Effector memory CD4-positive, alpha-beta T cell (primary cell): ENCODE results near the gene B4GALNT3.

Experiments used
- DNase-seq, 3 donors: peaks; one replicate each; pipeline ENCODE4 v3.0.0-alpha.2; 2020
- H3K27ac ChIP-seq: 2 replicates; pipeline ENCODE4 v1.7.0; 2013; ENCODE audit warnings: mild to moderate bottlenecking, low read length, moderate library complexity; ENCODE audit not compliant: insufficient read depth, poor library complexity, severe bottlenecking
- H3K27me3 ChIP-seq: replicated peaks from 2 replicates; pipeline ENCODE4 v1.7.0; 2013; ENCODE audit warnings: mild to moderate bottlenecking, low read length; ENCODE audit not compliant: insufficient read depth, control insufficient read depth, poor library complexity, severe bottlenecking
- H3K36me3 ChIP-seq: 2 replicates; pipeline ENCODE4 v1.7.0; 2013; ENCODE audit warnings: mild to moderate bottlenecking, low read length, moderate library complexity; ENCODE audit not compliant: control insufficient read depth, insufficient read depth
- H3K4me1 ChIP-seq: 2 replicates; pipeline ENCODE4 v1.7.0; 2013; ENCODE audit warnings: low read length, mild to moderate bottlenecking; ENCODE audit not compliant: control insufficient read depth, insufficient read depth, poor library complexity, severe bottlenecking
- H3K4me3 ChIP-seq: 2 replicates; pipeline ENCODE4 v1.7.0; 2013; ENCODE audit warnings: low read length, low read depth, mild to moderate bottlenecking; ENCODE audit not compliant: insufficient read depth, poor library complexity, severe bottlenecking
- H3K9me3 ChIP-seq: 2 replicates; pipeline ENCODE4 v1.7.0; 2013; ENCODE audit warnings: mild to moderate bottlenecking, low read length, moderate library complexity; ENCODE audit not compliant: control insufficient read depth

Gene B4GALNT3

DNA sequence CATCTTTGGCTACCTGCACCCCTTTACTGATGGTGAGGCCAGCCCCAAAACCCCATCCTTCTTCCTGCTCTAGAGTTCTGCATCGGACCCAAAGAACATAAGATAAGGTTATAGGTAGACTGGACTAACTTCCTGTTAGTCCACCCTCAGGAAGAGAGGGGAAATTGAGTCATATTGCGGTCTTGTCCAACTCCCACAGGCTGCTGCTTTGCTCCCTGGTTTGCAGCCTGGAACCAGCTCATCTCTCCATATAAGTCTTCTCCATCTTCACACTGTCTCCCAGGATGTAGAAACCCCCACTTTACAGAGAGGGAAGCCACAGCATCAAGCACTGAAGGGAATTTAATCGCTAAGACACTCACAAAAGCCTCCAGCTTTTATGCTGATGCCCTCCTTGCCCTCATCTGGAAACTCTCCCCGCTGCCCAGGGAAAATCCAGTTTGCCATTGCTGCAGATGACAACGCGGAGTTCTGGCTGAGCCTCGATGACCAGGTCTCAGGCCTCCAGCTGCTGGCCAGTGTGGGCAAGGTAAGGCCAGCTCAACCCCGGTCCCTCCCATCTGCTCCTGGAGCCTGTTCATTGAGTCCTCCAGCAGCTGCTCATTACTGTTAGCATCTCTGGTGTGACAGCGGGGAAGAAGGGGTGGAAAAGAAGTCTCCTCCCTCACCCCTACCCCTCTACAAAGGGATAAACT, 85.3 kb downstream of the B4GALNT3 start:
- no peaks in the 10 kb centered on the region for H3K36me3 ChIP-seq
- no peak for DNase-seq
- no peaks in the 10 kb centered on the region for H3K9me3 ChIP-seq
- peaks cover 9% of the 10 kb centered on the region for H3K4me1 ChIP-seq
- H3K27ac ChIP-seq = no peak overlapping the region
- no peaks in the 10 kb centered on the region for H3K27me3 ChIP-seq
- no peak overlapping the region for H3K4me3 ChIP-seq

DNA sequence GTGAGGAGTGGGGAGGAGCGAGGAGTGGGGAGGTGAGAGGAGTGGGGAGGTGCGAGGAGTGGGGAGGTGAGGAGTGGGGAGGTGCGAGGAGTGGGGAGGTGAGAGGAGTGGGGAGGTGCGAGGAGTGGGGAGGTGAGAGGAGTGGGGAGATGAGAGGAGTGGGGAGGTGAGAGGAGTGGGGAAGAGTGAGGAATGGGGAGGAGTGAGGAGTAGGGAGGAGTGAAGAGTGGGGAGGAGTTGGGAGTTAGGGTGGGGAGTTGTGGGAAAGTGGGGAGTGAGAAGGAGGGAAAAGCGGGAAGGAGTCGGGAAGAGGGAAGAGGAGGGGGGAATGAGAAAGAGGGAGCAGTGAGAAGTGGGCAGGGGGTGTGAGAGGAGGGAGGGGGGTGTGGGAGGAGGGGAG, 86.1 kb downstream of the B4GALNT3 start:
- Histone ChIP-seq H3K4me3 (no peak overlapping the region), H3K27ac (no peak overlapping the region), H3K9me3 (no peaks in the 10 kb centered on the region), H3K4me1 (peaks cover 9% of the 10 kb centered on the region), H3K36me3 (no peaks in the 10 kb centered on the region), H3K27me3 (no peaks in the 10 kb centered on the region)
- no peak for DNase-seq

DNA sequence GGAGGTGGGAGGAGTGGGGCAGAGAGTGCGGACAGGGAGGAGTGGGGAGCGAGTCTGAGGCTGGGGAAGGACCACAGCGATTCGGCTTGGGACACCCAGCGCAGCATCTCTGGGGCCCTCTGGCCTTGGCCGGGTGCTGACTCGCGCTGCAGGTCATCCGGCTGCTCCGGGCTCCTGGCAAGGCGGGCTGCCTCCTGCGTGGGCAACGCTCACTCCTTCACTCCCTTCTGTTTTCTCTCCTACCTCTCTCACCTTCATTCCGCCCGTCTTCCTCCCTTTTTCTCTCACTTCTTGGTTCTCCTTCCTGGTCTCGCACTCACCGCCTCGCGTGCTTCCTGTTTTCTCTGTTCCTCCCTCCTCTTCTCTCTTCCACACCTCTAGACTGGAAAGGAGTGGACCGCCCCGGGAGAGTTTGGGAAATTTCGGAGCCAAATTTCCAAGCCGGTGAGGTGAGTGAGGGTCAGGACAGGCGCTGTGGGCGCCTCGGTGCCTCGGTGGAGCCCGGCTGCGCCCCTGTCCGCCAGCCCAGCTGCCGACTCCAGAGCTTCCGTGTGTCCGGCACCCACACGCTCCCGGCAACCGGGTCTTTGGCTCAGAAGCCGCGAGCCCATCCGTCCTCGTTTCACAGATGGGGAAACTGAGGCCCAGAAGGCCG, 86.7 kb downstream of the B4GALNT3 start:
- no peaks in the 10 kb centered on the region for H3K9me3 ChIP-seq
- H3K27me3 ChIP-seq = no peaks in the 10 kb centered on the region
- H3K27ac ChIP-seq = no peak overlapping the region
- DNase-seq = no peak
- no peaks in the 10 kb centered on the region for H3K36me3 ChIP-seq
- no peak overlapping the region for H3K4me3 ChIP-seq
- H3K4me1 ChIP-seq = peaks cover 7% of the 10 kb centered on the region

DNA sequence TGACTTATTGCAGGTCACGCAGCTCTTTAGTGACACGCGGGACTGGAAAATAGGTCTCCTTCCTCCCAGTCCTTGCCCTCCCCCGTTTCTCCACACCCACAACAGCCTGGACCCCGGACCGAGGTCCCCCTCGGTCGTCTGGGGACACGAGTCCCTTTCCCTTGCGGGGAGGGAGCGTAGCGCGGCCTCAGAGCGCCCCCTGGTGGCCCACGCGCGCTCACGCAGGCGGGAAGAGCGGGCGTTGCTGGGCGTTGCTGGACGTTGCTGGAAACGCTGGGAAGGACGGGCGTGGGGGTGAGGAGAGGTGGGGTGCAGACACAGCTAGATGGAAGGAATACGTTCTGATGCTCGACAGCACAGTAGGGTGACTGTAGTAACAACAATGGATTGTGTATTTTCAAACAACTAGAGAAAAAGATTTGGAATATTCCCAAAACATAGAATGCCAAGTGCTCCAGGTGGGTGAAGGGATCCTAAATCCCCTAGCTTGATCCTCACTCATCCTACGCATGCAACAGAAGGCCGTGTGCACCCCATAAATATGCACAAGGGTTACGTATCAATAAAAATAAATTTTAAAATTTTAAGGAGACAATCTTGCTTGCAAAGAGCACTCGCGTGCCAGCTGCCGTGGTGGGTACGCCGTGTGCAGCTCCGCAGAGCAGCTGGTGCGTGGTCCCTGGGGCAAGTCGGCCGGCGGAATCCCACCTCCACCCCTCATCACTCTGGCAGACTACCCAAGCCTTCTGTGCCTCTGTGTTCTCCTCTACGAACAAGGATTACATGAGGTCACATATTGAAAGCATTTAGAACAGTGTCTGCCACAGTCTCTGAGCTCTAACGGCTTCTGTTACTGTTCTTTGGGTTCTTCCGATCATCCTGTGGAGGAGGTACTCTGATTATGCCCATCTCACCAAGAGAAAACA, 87.4 kb downstream of the B4GALNT3 start:
- Histone ChIP-seq H3K9me3 (no peaks in the 10 kb centered on the region), H3K4me1 (peaks cover 8% of the 10 kb centered on the region), H3K27me3 (no peaks in the 10 kb centered on the region), H3K36me3 (no peaks in the 10 kb centered on the region), H3K27ac (no peak overlapping the region), H3K4me3 (no peak overlapping the region)
- DNase-seq = peak; percentile 41 to 53 (median 46)

DNA sequence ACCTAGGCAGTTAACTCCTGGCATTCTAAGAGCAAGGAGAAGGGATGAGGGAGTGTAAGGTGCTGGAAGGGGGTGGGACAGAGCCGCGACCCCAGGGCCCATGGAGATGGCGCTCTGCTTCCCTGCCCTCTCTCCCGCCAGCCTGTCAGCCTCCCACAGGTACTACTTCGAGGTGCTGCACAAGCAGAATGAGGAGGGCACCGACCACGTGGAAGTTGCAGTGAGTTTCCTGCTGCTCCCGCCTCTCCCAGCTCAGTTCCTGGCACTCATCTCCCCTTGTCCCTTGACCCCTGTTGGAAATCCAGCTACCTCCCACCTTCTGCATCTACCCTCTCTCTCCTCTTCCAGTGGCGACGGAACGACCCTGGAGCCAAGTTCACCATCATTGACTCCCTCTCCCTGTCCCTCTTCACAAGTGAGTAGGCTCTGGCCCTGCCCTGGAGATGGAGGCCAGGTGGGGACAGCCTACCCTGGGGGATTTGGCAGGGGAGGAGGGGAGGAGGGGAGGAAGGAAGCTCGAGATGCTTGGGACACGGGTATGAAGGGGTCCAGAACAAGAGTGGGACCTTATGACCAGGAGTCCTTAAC, 88.2 kb downstream of the B4GALNT3 start:
- peaks cover 16% of the 10 kb centered on the region for H3K4me1 ChIP-seq
- no peak for DNase-seq
- no peaks in the 10 kb centered on the region for H3K9me3 ChIP-seq
- no peak overlapping the region for H3K27ac ChIP-seq
- no peak overlapping the region for H3K4me3 ChIP-seq
- H3K27me3 ChIP-seq = no peaks in the 10 kb centered on the region
- H3K36me3 ChIP-seq = no peaks in the 10 kb centered on the region

DNA sequence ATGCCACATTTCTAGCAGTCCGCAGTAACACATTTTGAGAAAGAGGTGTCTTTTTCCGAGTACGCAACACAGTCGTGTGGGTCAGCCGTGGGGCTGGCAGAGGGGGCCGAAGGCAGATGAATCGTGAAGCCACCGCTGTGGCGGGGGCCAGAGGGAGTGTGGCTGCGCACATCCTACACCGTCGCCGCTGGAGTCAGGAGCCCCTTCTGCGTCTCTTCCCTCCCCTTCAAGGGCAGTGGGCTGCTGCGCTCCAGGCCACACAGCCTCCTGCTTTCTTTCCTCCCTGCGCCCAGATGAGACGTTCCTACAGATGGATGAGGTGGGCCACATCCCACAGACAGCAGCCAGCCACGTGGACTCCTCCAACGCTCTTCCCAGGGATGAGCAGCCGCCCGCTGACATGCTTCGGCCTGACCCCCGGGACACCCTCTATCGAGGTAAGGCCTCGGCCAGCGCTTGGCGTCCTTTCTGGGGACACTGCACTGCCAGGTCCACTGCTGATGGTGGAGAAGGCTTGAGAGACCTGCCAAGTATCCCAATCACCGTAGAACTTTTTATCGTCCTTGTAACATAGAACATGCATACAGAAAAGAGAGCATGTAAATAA, 89.8 kb downstream of the B4GALNT3 start:
- no peak overlapping the region for H3K4me3 ChIP-seq
- no peak for DNase-seq
- H3K27me3 ChIP-seq = no peaks in the 10 kb centered on the region
- peaks cover 29% of the 10 kb centered on the region for H3K4me1 ChIP-seq
- no peak overlapping the region for H3K27ac ChIP-seq
- no peaks in the 10 kb centered on the region for H3K9me3 ChIP-seq
- H3K36me3 ChIP-seq = no peaks in the 10 kb centered on the region

DNA sequence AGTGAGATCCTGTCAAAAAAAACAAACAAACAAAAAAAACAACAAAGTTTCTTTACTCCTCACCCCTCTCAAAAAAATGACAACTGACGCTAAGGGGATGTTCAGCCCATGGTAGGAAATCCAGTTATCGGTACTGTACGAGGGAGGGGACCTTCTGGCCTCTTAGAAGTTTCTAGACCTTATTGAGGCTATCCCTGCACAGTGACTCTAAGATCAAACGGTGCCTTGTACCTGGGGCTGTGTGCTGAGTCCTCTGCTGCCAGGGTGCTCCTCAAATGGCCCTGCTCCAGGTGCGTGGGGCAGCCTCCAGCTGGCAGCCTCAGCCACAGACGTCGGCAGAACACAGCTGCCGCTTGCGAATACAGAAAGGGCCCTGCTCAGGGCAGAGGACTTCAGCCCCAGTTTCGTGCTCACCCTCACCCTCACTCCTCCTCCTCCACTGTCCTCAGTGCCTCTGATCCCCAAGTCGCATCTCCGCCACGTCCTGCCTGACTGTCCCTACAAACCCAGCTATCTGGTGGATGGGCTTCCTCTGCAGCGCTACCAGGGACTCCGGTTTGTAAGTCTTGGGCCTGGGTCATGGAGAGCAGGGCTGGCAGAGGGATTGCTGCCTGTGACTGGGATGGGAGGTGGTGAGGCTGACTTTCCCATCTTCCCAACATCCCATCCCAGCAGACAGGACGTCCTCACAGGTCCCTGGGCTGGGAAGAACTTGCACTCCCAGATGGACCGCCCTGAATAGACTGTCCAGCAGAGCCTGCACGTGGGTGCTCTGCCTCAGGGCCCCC, 90.9 kb downstream of the B4GALNT3 start:
- no peak for DNase-seq
- H3K4me1 ChIP-seq = peaks cover 29% of the 10 kb centered on the region
- no peaks in the 10 kb centered on the region for H3K27me3 ChIP-seq
- no peaks in the 10 kb centered on the region for H3K36me3 ChIP-seq
- H3K9me3 ChIP-seq = no peaks in the 10 kb centered on the region
- H3K4me3 ChIP-seq = no peak overlapping the region
- H3K27ac ChIP-seq = no peak overlapping the region

DNA sequence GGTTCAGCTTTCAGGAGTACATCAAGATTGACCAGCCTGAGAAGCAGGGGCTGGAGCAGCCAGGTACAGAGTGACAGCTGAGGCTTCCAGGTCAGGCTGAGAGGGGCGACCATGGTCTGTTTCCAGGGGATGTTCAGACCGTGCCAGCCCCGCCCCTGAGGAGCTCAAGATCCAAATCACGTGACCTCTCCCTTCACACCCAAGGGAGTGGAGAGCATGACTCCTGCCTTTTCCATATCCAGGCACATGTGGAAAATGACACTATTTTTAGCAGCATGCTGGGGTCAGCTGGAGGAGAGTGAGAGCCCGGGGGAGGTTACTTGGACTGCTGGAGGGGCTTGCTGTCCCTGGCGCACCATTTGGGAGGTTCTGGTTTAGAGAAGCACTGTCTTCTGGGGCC, 92.7 kb downstream of the B4GALNT3 start:
- Histone ChIP-seq H3K27ac (no peak overlapping the region), H3K27me3 (no peaks in the 10 kb centered on the region), H3K4me3 (no peak overlapping the region), H3K9me3 (no peaks in the 10 kb centered on the region), H3K4me1 (peaks cover 22% of the 10 kb centered on the region), H3K36me3 (no peaks in the 10 kb centered on the region)
- DNase-seq = no peak
